SK-N-SH treated with all-trans-retinoic acid at 6 μM for 48 hours (cell line): ENCODE data around the gene KIAA1217.
A peak's percentile ranks its signal among the peaks of the same experiment; 100 is the strongest.

Experiments
- ATAC-seq: fragments of 200-7000 bp; cut with Tn5 transposase; 3 replicates; pipeline ENCODE4 v1.9.1; 2020; ENCODE audit warnings: mild to moderate bottlenecking, moderate library complexity
- ARNTL ChIP-seq: fragments of 450-650 bp; formaldehyde crosslinking; IDR thresholded peaks from 2 replicates; pipeline ENCODE4 v1.5.0; 2020; ENCODE audit warnings: low read depth, mild to moderate bottlenecking, moderate library complexity, borderline replicate concordance
- CSDC2 ChIP-seq: fragments of 250-450 bp; sonication (Bioruptor Pico); IDR thresholded peaks from 2 replicates; pipeline ENCODE4 v1.5.0; 2020; ENCODE audit warnings: mild to moderate bottlenecking, moderate library complexity
- CSRNP3 ChIP-seq: fragments of 250-450 bp; sonication (Bioruptor Pico); IDR thresholded peaks from 2 replicates; pipeline ENCODE4 v1.5.1; 2021; ENCODE audit warnings: mild to moderate bottlenecking, moderate library complexity
- ESRRG ChIP-seq: fragments of 250-450 bp; sonication (Bioruptor Pico); IDR thresholded peaks from 2 replicates; pipeline ENCODE4 v1.6.1; 2021; ENCODE audit warnings: mild to moderate bottlenecking
- GLIS3 ChIP-seq: fragments of 250-450 bp; sonication (Bioruptor Pico); IDR thresholded peaks from 2 replicates; pipeline ENCODE4 v1.5.0; 2020; ENCODE audit warnings: mild to moderate bottlenecking, moderate library complexity
- ISL1 ChIP-seq: fragments of 250-450 bp; sonication (Bioruptor Pico); IDR thresholded peaks from 2 replicates; pipeline ENCODE4 v2.1.2; 2022; ENCODE audit warnings: mild to moderate bottlenecking, moderate library complexity
- OSR1 ChIP-seq: fragments of 250-450 bp; sonication (Bioruptor Pico); IDR thresholded peaks from 2 replicates; pipeline ENCODE4 v1.8.0; 2022; ENCODE audit warnings: moderate library complexity, mild to moderate bottlenecking, inconsistent platforms
- PPARA ChIP-seq: fragments of 250-450 bp; sonication (Bioruptor Pico); IDR thresholded peaks from 2 replicates; pipeline ENCODE4 v1.5.0; 2020; ENCODE audit warnings: mild to moderate bottlenecking, borderline replicate concordance
- TCF4 ChIP-seq: fragments of 250-450 bp; sonication (Bioruptor Pico); IDR thresholded peaks from 2 replicates; pipeline ENCODE4 v1.8.0; 2021; ENCODE audit warnings: mild to moderate bottlenecking, moderate library complexity, borderline replicate concordance
- TOX ChIP-seq: fragments of 250-450 bp; sonication (Bioruptor Pico); IDR thresholded peaks from 2 replicates; pipeline ENCODE4 v1.8.0; 2021; ENCODE audit warnings: mild to moderate bottlenecking, moderate library complexity, borderline replicate concordance
- ZC3H10 ChIP-seq: fragments of 250-450 bp; sonication (Bioruptor Pico); IDR thresholded peaks from 2 replicates; pipeline ENCODE4 v1.5.1; 2021; ENCODE audit warnings: mild to moderate bottlenecking, moderate library complexity
- ZNF565 ChIP-seq: fragments of 450-650 bp; formaldehyde crosslinking; conservative IDR thresholded peaks from 2 replicates; pipeline ENCODE4 v1.5.0; 2020; ENCODE audit warnings: low read depth, mild to moderate bottlenecking, moderate library complexity
- ZNF8 ChIP-seq: fragments of 450-650 bp; formaldehyde crosslinking; IDR thresholded peaks from 2 replicates; pipeline ENCODE4 v1.5.0; 2020; ENCODE audit warnings: mild to moderate bottlenecking, moderate library complexity
- TF ChIP-seq, protein P1 (sequence below): fragments of 250-450 bp; sonication (Bioruptor Pico); IDR thresholded peaks from 2 replicates; pipeline ENCODE4 v1.5.1; 2020; ENCODE audit warnings: low read depth, mild to moderate bottlenecking, moderate library complexity
- TF ChIP-seq, protein P2 (sequence below): fragments of 250-450 bp; sonication (Bioruptor Pico); IDR thresholded peaks from 2 replicates; pipeline ENCODE4 v1.8.0; 2020; ENCODE audit warnings: mild to moderate bottlenecking, moderate library complexity, borderline replicate concordance

KIAA1217 gene

DNA sequence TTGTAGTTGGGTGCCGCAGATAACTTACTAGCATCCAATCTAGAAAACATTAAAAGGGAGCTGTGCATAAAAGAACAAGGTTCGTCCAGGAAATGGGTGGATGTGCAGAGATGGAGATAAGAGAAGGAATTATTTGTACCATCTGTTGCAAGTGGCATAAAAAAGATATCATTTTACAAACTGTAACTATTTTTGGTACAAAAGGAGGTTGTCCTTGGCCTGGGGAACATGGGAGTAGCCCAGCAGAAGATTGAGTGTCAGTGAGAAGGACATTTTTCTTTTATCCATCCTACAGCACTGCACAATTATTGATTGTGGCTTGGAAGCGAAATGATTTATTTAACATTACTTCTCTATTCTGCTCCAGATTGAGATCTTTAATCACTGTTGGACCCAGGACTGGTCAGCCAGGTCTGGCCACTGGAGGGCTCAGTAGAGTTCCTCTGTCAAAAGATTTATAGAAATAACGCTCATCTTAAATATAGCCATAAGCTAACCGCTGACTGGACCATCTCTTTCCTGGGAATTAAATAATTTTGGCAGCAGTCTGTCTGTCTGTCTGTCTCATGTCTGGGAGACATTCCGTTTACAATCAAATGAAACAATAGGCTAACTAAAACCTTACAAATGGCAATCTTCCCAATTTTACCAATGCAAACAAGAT lies 254.1 kb downstream of the KIAA1217 start:
- peak; percentile 48 for ATAC-seq
- TF ChIP-seq ZNF565 (CRISPR knock-in tag) = no peak
- TF ChIP-seq, protein P1, sequence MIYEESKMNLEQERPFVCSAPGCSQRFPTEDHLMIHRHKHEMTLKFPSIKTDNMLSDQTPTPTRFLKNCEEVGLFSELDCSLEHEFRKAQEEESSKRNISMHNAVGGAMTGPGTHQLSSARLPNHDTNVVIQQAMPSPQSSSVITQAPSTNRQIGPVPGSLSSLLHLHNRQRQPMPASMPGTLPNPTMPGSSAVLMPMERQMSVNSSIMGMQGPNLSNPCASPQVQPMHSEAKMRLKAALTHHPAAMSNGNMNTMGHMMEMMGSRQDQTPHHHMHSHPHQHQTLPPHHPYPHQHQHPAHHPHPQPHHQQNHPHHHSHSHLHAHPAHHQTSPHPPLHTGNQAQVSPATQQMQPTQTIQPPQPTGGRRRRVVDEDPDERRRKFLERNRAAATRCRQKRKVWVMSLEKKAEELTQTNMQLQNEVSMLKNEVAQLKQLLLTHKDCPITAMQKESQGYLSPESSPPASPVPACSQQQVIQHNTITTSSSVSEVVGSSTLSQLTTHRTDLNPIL (CRISPR knock-in tag) = no peak
- TF ChIP-seq ZC3H10 (CRISPR knock-in tag) = no peak
- no peak for TF ChIP-seq ZNF8 (CRISPR knock-in tag)
- TF ChIP-seq TCF4 = no peak
- TF ChIP-seq ESRRG (CRISPR knock-in tag) = no peak

DNA sequence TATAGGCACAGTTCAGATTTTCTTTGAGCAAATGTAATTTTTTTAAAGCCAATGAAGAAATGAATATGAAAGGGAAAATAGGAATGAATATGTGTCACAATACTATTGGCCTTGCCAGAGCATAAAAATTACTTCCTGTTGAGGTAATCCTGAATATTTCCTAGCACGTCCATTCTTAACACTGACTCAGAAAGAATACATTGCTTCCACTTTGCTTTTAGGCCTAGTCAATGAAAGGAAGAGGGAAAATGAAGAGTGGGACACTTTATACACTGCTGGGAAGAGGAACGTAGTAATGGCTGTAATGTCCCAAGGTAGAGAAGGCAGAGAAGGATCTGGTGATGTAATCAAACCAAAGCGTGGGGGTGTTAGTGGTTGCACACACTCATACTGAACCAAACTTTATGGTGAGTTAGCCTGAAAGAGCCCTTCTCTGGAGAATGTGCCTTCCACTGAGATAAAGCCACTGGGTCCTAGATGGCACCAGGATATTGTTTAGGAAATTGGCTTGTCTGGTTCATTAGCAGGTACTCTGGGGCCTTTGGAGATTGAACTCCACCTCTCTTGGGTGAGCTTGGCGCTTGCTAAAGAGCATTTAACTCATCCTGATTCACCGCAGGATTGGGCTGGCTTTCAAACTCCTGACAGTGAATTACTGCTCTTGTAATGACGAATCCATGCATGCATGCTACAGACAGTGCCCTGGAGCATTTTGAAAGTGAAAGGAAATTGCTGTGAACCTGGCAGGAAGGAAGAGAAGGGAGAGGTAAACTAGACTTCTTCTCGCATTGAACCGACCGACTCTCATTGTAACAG lies 254.9 kb downstream of the KIAA1217 start:
- peak; percentile 72 for ATAC-seq
- TF ChIP-seq ESRRG (CRISPR knock-in tag) (no peak), ISL1 (CRISPR knock-in tag) (peak; percentile 37; the same call in 1 of the 2 replicates), ZNF8 (CRISPR knock-in tag) (no peak)
- TF ChIP-seq, protein P1 (CRISPR knock-in tag) = no peak

DNA sequence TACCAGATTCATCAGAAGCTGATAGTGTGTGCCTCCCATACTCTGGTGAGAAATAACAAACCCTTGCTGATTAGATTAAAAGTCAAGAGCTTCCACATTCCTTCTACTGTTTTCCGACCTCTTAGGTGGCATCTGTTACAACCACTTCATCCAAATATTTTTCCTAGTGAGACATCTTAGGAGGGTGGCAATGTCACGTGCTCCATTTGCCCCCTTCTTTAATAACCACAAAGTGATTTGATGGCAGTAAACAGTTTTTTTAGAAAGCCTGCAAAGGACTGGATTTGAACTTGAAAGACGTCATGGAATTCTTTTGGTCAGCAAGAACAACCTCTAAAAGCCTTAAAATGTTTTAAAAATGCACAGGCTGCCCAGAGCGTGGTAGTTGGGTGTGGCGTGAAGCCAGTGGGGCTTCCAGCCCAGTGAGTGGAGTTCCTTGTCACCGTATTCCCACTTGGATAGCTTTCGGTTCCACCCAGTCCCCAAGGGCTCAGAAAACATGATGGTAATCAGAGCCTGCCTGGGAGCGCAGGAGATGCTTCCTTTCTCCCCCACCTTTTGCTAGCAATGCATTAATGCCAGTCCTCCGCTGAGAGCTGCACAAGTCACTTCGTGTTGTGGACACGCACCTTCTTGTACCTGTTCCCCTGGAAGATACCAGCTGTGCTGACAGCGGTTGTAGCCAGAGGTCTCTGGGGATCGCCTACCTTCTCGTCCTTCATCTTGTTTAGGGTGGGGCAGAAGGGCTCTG lies 256.4 kb downstream of the KIAA1217 start:
- TF ChIP-seq GLIS3 (CRISPR knock-in tag) = no peak
- no peak for TF ChIP-seq ESRRG (CRISPR knock-in tag)
- TF ChIP-seq PPARA (CRISPR knock-in tag) = no peak
- peak; percentile 45; the same call in 1 of the 2 replicates for TF ChIP-seq ISL1 (CRISPR knock-in tag)
- no peak for TF ChIP-seq OSR1 (CRISPR knock-in tag)
- no peak for TF ChIP-seq CSRNP3 (CRISPR knock-in tag)
- TF ChIP-seq, protein P2, sequence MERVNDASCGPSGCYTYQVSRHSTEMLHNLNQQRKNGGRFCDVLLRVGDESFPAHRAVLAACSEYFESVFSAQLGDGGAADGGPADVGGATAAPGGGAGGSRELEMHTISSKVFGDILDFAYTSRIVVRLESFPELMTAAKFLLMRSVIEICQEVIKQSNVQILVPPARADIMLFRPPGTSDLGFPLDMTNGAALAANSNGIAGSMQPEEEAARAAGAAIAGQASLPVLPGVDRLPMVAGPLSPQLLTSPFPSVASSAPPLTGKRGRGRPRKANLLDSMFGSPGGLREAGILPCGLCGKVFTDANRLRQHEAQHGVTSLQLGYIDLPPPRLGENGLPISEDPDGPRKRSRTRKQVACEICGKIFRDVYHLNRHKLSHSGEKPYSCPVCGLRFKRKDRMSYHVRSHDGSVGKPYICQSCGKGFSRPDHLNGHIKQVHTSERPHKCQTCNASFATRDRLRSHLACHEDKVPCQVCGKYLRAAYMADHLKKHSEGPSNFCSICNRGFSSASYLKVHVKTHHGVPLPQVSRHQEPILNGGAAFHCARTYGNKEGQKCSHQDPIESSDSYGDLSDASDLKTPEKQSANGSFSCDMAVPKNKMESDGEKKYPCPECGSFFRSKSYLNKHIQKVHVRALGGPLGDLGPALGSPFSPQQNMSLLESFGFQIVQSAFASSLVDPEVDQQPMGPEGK (CRISPR knock-in tag) = no peak; the same call in 1 of the 2 replicates
- no peak for TF ChIP-seq CSDC2 (CRISPR knock-in tag)
- no peak for TF ChIP-seq ZC3H10 (CRISPR knock-in tag)
- ATAC-seq = peak; percentile 27

DNA sequence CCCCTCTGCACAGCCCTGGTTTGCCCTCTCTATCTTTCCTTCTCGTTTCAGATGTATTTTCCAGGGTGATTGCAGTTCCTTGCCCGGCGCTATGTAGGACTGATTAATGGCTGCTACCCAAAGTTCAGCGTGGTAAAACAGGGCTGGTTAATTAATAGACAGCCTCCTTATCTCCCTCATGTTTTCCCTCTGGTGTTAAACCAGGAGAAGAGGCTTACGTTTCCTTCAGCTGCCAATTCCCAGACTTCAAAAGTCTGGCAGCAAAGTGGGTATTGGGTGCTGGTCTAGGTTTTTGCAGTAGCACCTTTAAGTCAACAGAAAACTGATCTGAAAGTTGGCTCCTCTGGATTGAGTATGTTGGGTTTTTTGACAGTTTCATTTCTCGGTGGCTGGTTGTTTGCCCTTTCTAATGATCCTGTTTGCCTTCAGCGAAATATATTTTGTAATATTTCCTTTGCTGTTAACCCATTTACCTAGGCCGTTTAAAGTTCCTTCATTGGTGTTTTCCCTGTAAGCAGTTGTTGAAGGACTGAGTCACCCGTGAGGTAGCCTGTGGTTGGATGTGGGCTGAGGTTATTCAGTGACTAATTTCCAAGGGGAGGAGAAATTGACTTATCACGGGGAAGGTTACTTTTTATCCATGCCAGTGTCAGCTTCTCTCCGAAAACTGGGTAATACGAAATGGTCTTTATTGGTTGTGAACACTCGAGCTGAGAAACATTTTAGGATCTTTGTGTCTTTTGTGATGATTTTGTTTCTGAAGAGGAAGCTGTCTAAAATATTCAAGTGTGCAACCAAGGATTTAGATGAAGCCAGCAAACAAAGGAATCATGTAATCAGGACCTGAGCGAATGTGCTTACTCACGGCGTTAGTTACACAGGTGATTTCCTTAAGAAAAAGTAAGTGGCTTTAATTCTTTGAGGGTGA lies 257.2 kb downstream of the KIAA1217 start:
- peak; percentile 77 for ATAC-seq
- TF ChIP-seq, protein P2 (CRISPR knock-in tag) = no peak
- TF ChIP-seq TOX (CRISPR knock-in tag) (no peak), ARNTL (CRISPR knock-in tag) (no peak), ZNF8 (CRISPR knock-in tag) (no peak), CSRNP3 (CRISPR knock-in tag) (no peak), ZC3H10 (CRISPR knock-in tag) (no peak)
